Activated CD4-positive, alpha-beta T cell treated with anti-CD3 and anti-CD28 coated beads for 48 hours (primary cell): Measurements from ENCODE around the gene KRT16.
"Not testable (repeated sequence)": the region's sequence is repeated elsewhere in the genome, so short reads cannot be mapped to it uniquely, and the experiment has no call there.

Source experiments
- DNase-seq: peaks from one replicate; pipeline ENCODE4 v3.0.0-alpha.2; 2020

KRT16 gene

GRCh38 chr17:41647038-41647813 lies 34.7 kb upstream of the KRT16 start:
- DNase-seq: no peak

- DNase-seq: no peak
Measured at GRCh38 chr17:41642252-41643156, 29.9 kb upstream of the KRT16 start.

- DNase-seq: not testable (repeated sequence)
Measured at GRCh38 chr17:41640596-41640995, 28.0 kb upstream of the KRT16 start.

- no peak for DNase-seq
Measured at GRCh38 chr17:41639492-41640473, 27.2 kb upstream of the KRT16 start.

GRCh38 chr17:41638941-41639340 lies 26.4 kb upstream of the KRT16 start:
- DNase-seq: no peak

GRCh38 chr17:41638194-41638593 lies 25.6 kb upstream of the KRT16 start:
- no peak for DNase-seq

GRCh38 chr17:41636652-41637051 lies 24.1 kb upstream of the KRT16 start:
- no peak for DNase-seq

GRCh38 chr17:41635121-41636097 lies 22.8 kb upstream of the KRT16 start:
- no peak for DNase-seq

GRCh38 chr17:41634639-41635038 lies 22.1 kb upstream of the KRT16 start:
- no peak for DNase-seq

- DNase-seq: peak; percentile 11
Measured at GRCh38 chr17:41633556-41634199, 21.1 kb upstream of the KRT16 start.

- no peak for DNase-seq
Measured at GRCh38 chr17:41632482-41633105, 20.0 kb upstream of the KRT16 start.

- no peak for DNase-seq
Measured at GRCh38 chr17:41631898-41632285, 19.3 kb upstream of the KRT16 start.

- DNase-seq: no peak
Measured at GRCh38 chr17:41631025-41631897, 18.7 kb upstream of the KRT16 start.

- no peak for DNase-seq
Measured at GRCh38 chr17:41629826-41630670, 17.5 kb upstream of the KRT16 start.

- no peak for DNase-seq
Measured at GRCh38 chr17:41629316-41629715, 16.7 kb upstream of the KRT16 start.

GRCh38 chr17:41628621-41629255 lies 16.2 kb upstream of the KRT16 start:
- DNase-seq: not testable (repeated sequence)

GRCh38 chr17:41628073-41628370 lies 15.5 kb upstream of the KRT16 start:
- DNase-seq: not testable (repeated sequence)
